ENCODE results near the gene EBF4. TPM values are rescaled to one million over a fixed set of nuclear protein-coding genes. Genes with fewer than 3 reads are reported as not detected.

EBF4 gene
- total RNA-seq, 2 experiments from 2014 or later = 2.7 to 2.9 TPM

- Mint-ChIP-seq H3K4me1 (no peaks in the 10 kb centered on the region), H3K36me3 (ENCODE audit: low read depth) (no peaks in the 10 kb centered on the region), H3K27me3 (peaks cover 36% of the 10 kb centered on the region), H3K9me3 (no peaks in the 10 kb centered on the region), H3K27ac (no peak overlapping the region), H3K4me3 (no peak overlapping the region)
- ChIA-PET CTCF (no interaction called here), POLR2A (no interaction called here)
- DNase-seq = peak; percentile 9
These were observed 5.2 kb downstream of the EBF4 start for GRCh38 chr20:2697768-2698167.

DNA sequence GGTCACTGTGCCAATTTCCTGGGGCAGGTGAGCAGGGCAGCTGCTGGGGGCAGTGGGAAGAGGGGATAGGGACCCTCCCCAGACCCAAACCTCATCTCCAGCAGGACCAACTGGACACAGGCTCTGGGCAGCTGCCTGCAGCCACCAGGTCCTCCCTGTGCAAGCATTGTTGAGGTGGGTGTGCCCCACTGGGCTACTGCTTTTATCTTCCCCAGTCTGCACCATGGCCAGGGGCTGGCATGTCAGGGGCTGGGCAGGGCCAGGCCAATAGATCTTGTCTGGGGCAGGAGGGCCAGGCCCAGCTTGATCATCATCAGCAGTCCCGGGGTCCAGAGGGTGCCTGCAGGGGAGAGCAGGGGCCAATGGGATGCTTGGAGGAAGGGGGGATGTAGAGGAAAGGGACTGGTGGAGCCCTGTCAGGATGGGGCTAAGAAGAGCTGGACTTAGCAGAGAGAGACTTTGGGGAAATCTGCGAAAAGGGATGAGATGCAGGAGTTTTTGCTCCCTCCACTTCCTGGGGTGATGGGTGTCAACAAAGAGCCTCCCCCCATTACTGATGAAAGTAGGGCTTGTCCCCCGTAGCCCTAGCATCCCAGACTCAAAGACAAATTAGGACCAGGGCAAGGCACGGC, 5.7 kb downstream of the EBF4 start:
- Mint-ChIP-seq H3K27ac (no peak overlapping the region), H3K27me3 (peaks cover 36% of the 10 kb centered on the region), H3K36me3 (ENCODE audit: low read depth) (no peaks in the 10 kb centered on the region), H3K9me3 (no peaks in the 10 kb centered on the region), H3K4me1 (no peaks in the 10 kb centered on the region), H3K4me3 (no peak overlapping the region)
- ChIA-PET POLR2A (no interaction called here), CTCF (interaction anchor here (1.6 kb wide), 1 partner anchor 10 kb away, joined by 3 read pairs; no protein-coding TSS in a partner anchor)
- peak; percentile 13 for DNase-seq

GRCh38 chr20:2698912-2699311, 6.3 kb downstream of the EBF4 start:
- peak; percentile 11 for DNase-seq
- Mint-ChIP-seq H3K4me1 (no peaks in the 10 kb centered on the region), H3K27me3 (peaks cover 35% of the 10 kb centered on the region), H3K36me3 (ENCODE audit: low read depth) (no peaks in the 10 kb centered on the region), H3K27ac (no peak overlapping the region), H3K4me3 (no peak overlapping the region), H3K9me3 (no peaks in the 10 kb centered on the region)
- POLR2A ChIA-PET = interaction anchor here (1.3 kb wide), 1 partner anchor 35 kb away, joined by 3 read pairs; the partner anchor contains the start of gene IDH3B
- CTCF ChIA-PET = interaction anchor here (1.6 kb wide), 1 partner anchor 10 kb away, joined by 3 read pairs; no protein-coding TSS in a partner anchor

DNA sequence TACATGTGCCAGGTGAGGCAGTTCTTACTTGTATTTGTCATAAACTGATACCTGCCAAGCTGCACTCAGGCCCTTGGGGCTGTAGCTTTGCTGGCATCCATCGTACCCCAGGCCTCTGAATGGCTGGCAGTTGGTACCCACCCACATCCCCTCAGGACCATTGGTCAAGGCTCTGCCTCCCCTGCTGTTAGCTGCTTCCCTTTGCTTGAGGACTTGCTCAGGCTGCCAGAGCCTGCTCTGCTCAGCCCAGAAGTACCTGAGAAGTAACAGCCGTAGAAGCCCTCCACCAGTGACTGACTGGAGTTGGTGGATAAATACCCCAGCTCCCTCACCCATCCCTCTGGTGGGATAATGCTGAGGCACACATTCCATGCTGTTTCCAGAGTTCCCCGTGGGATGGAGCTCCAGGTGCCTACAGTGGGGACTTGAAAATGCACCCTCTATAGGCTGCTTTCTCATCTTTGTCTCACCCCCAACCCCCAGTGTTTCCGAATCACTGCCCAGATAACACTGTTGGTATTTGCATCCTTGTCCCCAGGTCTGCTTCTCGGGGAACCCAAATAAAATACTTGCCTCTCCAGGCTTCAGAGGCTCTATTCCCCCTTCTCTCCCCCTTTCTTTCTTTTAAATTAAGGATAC, 7.3 kb downstream of the EBF4 start:
- Mint-ChIP-seq H3K27ac (no peak overlapping the region), H3K36me3 (ENCODE audit: low read depth) (no peaks in the 10 kb centered on the region), H3K4me1 (no peaks in the 10 kb centered on the region), H3K4me3 (no peak overlapping the region), H3K9me3 (no peaks in the 10 kb centered on the region), H3K27me3 (peaks cover 26% of the 10 kb centered on the region)
- peak; percentile 15 for DNase-seq
- ChIA-PET CTCF (interaction anchor here (1.6 kb wide), 1 partner anchor 11 kb away, joined by 3 read pairs; no protein-coding TSS in a partner anchor), POLR2A (interaction anchor here (1.3 kb wide), 2 partner anchors 36 to 41 kb away, joined by 3 read pairs; partner anchors contain the start of gene IDH3B)

DNA sequence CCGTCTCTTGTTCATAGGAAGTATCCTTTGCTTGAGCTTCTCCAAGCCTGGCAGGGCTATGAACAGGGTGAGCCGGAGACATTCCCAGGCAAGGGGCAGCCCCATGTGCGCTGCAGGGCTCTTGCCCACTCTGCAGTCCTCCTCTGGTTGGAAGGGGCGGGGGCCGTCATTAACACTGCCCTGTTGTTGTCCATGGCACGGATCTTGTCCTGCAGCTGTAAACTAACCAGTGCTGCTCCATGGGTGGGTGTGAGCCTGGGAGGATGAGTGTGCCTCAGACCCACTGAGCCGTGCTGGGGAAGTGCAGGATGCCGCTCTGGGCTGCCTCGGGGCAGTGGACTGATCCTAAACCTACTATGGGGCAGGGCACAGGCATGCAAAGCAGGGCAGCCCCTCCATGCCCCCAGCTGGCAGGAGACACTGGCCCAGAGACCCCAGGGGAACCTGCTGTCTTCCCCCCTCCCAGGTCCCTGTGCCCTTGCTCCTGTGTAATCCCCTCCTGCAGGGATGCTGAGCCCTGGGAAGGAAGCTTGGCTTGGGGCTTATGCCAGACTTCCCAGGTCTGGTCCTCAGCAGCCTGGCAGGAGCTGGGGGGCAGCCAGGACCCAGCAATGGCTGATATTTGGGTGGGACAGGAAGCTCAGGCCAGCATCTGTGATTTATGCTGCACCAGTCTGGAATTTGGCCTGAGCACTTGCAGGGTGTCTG, 8.5 kb downstream of the EBF4 start:
- Mint-ChIP-seq H3K27ac (no peak overlapping the region), H3K4me1 (no peaks in the 10 kb centered on the region), H3K9me3 (no peaks in the 10 kb centered on the region), H3K4me3 (no peak overlapping the region), H3K27me3 (peaks cover 16% of the 10 kb centered on the region), H3K36me3 (ENCODE audit: low read depth) (no peaks in the 10 kb centered on the region)
- ChIA-PET CTCF (interaction anchor here (1.5 kb wide), 1 partner anchor 14 kb away, joined by 3 read pairs; no protein-coding TSS in a partner anchor), POLR2A (no interaction called here)
- no peak for DNase-seq

DNA sequence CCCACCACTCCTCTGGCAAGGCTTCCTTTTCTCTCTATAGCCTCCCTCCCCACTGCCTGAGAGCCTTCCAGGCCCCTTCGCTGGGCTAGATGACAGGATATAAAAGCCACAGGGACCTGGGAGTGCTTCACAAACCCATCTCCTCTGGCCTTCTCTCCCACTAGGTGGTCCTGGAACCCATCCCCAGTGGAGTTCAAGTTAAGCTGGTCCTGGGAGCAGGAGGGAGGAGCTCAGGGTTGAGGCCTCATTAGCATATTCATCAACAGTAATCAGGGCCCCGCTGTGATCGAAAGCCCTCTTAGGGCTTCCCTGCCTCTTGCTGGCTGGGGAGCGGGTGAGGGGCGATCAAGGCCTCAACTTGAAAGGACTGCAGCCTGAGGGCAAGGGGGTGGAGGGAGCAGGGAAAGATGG, 9.1 kb downstream of the EBF4 start:
- H3K4me1 Mint-ChIP-seq = peaks cover 6% of the 10 kb centered on the region
- no peak overlapping the region for H3K27ac Mint-ChIP-seq
- H3K27me3 Mint-ChIP-seq = peaks cover 13% of the 10 kb centered on the region
- no peaks in the 10 kb centered on the region for H3K36me3 Mint-ChIP-seq (ENCODE audit: low read depth)
- ChIA-PET CTCF (interaction anchor here (1.5 kb wide), 1 partner anchor 14 kb away, joined by 3 read pairs; no protein-coding TSS in a partner anchor), POLR2A (no interaction called here)
- no peak overlapping the region for H3K4me3 Mint-ChIP-seq
- DNase-seq = no peak
- H3K9me3 Mint-ChIP-seq = no peaks in the 10 kb centered on the region

GRCh38 chr20:2703716-2704475, 11.3 kb downstream of the EBF4 start:
- Mint-ChIP-seq H3K4me1 (peaks cover 14% of the 10 kb centered on the region), H3K27ac (no peak overlapping the region), H3K27me3 (peaks cover 4% of the 10 kb centered on the region), H3K4me3 (no peak overlapping the region), H3K36me3 (ENCODE audit: low read depth) (no peaks in the 10 kb centered on the region), H3K9me3 (no peaks in the 10 kb centered on the region)
- no peak for DNase-seq
- CTCF ChIA-PET = interaction anchor here (0.6 kb wide), 1 partner anchor 22 kb away, joined by 3 read pairs; no protein-coding TSS in a partner anchor
- POLR2A ChIA-PET = no interaction called here

DNA sequence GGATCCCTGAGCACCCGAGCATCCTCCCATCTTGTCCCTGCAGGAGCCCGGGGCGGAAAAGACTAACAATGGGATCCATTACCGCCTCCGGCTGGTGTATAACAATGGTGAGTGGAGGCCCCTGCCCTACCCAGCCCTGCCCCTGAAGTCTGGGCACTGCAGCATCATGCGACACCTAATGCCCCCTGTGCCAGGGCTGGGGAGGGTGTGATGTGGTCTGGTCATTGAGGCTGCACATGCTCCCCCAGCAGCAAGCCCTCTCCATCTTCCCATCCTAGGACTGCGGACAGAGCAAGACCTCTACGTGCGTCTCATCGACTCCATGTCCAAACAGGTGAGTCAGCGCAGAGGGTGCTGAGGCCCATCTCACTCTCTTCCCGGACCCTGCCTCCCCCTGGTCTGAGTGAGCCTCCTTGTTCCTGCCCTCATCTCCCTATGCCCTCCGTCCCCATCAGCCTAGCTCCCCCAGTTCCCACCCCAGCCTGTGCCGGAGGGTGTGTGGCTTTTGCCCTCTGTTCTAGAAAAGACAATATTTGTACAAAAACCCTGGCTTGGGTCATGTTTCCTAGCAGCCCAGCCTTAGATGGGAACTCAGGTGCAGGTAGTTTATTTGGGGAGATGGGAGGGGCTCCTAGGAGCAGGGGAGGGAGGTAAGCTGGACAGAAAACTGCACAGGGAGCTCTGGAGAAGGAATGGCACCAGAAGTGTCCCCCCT, 13.5 kb downstream of the EBF4 start:
- Mint-ChIP-seq H3K4me1 (peaks cover 14% of the 10 kb centered on the region), H3K4me3 (no peak overlapping the region), H3K27ac (no peak overlapping the region), H3K9me3 (no peaks in the 10 kb centered on the region), H3K36me3 (ENCODE audit: low read depth) (no peaks in the 10 kb centered on the region), H3K27me3 (no peaks in the 10 kb centered on the region)
- DNase-seq = no peak
- CTCF ChIA-PET = interaction anchor here (1.0 kb wide), 1 partner anchor 19 kb away, joined by 4 read pairs; no protein-coding TSS in a partner anchor
- POLR2A ChIA-PET = no interaction called here

GRCh38 chr20:2706688-2707352, 14.2 kb downstream of the EBF4 start:
- POLR2A ChIA-PET = no interaction called here
- Mint-ChIP-seq H3K4me1 (peaks cover 14% of the 10 kb centered on the region), H3K27ac (no peak overlapping the region), H3K36me3 (ENCODE audit: low read depth) (no peaks in the 10 kb centered on the region), H3K9me3 (no peaks in the 10 kb centered on the region), H3K4me3 (no peak overlapping the region), H3K27me3 (no peaks in the 10 kb centered on the region)
- CTCF ChIA-PET = interaction anchor here (0.6 to 1.0 kb wide), 2 partner anchors 20 to 402 kb away, joined by 3 to 4 read pairs; no protein-coding TSS in a partner anchor
- DNase-seq = no peak

GRCh38 chr20:2707353-2708072, 14.9 kb downstream of the EBF4 start:
- Mint-ChIP-seq H3K9me3 (no peaks in the 10 kb centered on the region), H3K36me3 (ENCODE audit: low read depth) (no peaks in the 10 kb centered on the region), H3K27me3 (no peaks in the 10 kb centered on the region), H3K4me1 (peaks cover 14% of the 10 kb centered on the region), H3K4me3 (no peak overlapping the region), H3K27ac (no peak overlapping the region)
- DNase-seq = no peak
- POLR2A ChIA-PET = no interaction called here
- CTCF ChIA-PET = interaction anchor here (0.6 to 1.0 kb wide), 3 partner anchors 20 to 401 kb away, joined by 3 to 7 read pairs (median 4); no protein-coding TSS in a partner anchor

- Mint-ChIP-seq H3K36me3 (ENCODE audit: low read depth) (no peaks in the 10 kb centered on the region), H3K27ac (no peak overlapping the region), H3K9me3 (no peaks in the 10 kb centered on the region), H3K4me3 (no peak overlapping the region), H3K27me3 (no peaks in the 10 kb centered on the region), H3K4me1 (peaks cover 14% of the 10 kb centered on the region)
- POLR2A ChIA-PET = no interaction called here
- CTCF ChIA-PET = interaction anchor here (0.8 kb wide), 1 partner anchor 36 kb away, joined by 7 read pairs; no protein-coding TSS in a partner anchor
- DNase-seq = no peak
These were observed 15.5 kb downstream of the EBF4 start for GRCh38 chr20:2708073-2708415.

Measured in activated CD4-positive, alpha-beta memory T cell treated with anti-CD3 and anti-CD28 coated beads, Interleukin-2, amount 10 ng/mL, durations not matched to agents 7 days and 5 days (primary cell).